GM19372 (cell line): ENCODE data around the gene NOC2L.

Experiments
- ATAC-seq: cut with Tn5 transposase; IDR thresholded peaks from one replicate; pipeline ENCODE4 v1.9.1; 2021; ENCODE audit warnings: mild to moderate bottlenecking, low read depth, moderate library complexity; ENCODE audit not compliant: unreplicated experiment

The NOC2L gene

DNA sequence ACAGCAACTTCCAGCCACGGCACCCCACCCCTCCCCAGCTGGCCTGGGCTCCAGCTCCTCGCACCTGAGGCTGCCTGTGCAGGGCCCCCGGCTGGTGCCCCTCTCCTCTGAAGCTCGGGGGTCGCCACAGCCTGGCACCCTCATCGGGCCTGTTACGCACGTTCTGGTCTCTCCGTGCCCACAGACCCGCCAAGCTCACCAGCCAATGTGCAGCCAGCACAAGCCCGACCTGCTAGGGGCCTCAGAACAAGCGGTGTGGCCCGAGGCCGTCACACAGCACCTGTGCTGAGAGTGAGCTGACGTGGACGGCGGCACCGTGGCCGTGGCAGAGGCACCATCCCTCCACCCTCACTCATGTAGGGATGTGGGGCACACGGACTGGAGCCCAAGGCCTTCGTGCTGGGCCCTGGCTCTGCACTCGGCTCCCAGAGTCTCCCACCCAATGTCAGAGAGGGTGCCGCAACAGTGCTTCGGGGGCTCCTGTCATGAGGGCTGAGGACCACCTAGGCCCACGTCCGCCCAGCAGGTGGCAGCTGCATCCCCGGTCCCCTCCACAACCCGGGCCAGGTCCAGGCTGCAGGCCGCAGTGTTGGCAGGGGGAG, 39.7 kb downstream of the NOC2L start:
- no peak for ATAC-seq

DNA sequence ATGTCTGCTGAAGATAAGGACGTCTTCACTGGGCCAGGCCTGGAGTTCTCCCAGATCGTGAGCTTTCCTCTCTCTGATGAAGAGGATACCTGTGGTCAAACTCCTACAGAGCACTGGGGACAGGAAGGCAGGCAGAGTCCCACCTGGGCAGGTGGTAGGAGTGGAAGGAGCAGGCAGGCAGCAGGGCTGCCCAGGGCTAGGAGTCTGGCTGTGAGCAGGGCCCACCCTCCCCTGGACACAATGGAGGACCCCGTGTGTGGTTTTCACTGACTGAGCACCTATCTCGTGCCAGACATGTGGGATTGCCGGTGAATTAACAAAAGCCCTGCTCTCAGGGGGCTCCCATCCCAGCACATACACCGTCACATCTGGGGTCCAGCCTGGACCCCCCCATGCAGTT, 40.2 kb downstream of the NOC2L start:
- no peak for ATAC-seq

DNA sequence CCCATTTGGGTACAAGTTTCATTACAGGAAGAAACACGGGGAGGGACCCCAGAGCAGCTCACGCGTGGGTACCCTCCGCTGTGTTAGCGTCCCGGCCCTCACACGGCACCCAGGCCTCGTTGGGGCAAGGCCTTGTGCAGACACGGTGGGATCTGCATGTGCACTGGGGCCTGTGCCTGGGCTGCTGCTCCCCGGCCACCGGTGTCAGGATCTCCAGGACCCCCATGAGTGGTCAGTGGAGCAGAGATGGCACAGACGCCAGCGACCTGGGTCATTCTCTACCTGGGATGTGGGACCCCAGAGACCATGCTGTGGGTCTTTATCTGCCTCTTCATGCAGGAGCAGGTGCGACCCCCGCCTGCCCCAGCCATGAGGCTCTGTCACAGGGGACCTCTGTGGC, 40.7 kb downstream of the NOC2L start:
- no peak for ATAC-seq

DNA sequence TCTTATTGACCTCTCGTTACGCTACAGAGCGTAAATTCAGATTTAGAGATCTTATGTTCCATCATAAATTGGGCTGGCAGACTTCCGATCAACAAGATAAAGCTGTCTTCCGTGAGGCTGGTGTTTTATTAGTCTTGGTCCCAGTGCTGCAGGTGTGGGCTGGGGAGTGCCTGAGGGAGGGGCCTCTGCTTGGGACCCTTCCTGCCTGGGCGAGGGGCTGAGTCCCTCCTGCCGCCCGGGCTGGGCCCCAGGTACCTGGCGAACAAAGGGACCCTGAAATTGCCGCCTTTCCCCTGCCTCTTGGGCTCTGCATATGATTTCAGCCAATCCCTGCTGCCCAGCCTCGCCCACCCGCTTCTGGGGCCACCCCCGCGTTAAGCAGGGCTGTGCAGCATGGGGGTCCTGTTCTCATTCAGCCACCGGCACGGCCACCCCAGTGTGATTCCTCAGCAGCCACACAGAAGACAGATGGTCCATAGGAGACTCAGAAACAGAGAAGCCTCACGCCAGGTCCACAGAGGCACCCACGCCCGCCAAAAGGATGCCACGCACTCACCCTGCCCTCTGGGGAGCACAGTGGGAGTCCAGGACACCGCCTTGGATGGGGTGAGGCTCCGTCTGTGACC, 41.5 kb downstream of the NOC2L start:
- ATAC-seq, result no peak

DNA sequence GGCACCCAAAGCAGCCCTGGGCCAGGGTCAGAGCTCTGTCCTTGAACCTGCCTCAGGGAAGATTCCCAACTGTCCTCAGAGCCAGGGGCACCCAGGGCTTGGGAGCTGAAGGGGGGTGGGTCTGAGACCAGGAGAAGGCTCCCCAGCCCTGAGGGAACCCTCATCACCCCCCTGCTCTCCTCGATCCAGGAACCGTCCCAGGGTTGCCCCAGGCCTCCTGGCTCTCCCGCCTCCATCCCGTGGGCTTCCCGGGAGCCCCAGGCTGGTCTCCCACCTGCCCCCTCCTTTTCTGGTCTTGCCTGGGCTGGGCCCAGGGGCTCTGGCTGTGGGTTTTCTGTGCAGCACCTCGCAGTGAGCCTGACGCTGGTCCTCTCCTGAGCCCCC, 42.0 kb downstream of the NOC2L start:
- no peak for ATAC-seq

DNA sequence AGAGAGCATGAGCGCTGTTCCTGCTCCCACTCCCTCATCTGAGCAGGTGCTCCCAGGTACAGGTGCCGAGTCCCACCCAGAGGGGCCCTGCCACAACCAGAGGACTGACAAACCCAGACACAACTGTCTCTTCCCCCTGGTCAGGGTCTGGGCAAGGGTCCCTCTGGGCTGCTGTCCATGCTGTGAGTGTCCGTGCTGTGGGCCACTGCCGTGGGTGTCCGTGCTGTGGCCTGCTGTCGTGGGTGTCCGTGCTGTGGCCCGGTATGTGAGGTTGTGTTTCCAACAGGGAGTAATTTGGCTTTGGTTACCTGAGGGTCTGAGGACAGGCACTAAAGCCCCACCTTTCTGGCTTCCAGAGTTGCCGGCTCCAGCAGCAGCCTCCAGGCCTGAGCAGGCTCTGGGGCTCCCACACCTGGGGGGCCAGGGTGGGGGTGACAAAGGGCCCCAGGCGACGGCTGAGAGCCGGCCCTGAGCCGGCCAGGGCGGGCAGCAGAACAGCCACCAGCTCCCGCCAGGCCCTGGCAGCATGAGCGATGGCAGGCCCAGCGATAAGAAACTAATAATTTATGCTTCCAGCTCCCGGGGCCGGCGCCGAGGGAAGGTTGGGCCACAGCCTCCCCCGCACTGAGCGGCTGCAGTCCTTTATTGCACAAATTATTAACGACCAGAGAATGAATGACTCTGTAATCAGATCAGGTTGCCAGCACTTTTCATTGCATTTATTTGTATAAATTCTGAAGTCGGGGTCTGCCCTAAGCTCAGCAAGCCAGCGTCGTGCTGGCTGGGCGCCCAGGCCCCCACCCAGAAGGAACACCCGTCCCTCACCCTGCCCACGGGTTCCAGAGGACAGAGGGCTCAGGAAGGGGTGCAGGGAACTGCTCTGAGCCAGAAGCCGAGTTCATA, 42.6 kb downstream of the NOC2L start:
- no peak for ATAC-seq

DNA sequence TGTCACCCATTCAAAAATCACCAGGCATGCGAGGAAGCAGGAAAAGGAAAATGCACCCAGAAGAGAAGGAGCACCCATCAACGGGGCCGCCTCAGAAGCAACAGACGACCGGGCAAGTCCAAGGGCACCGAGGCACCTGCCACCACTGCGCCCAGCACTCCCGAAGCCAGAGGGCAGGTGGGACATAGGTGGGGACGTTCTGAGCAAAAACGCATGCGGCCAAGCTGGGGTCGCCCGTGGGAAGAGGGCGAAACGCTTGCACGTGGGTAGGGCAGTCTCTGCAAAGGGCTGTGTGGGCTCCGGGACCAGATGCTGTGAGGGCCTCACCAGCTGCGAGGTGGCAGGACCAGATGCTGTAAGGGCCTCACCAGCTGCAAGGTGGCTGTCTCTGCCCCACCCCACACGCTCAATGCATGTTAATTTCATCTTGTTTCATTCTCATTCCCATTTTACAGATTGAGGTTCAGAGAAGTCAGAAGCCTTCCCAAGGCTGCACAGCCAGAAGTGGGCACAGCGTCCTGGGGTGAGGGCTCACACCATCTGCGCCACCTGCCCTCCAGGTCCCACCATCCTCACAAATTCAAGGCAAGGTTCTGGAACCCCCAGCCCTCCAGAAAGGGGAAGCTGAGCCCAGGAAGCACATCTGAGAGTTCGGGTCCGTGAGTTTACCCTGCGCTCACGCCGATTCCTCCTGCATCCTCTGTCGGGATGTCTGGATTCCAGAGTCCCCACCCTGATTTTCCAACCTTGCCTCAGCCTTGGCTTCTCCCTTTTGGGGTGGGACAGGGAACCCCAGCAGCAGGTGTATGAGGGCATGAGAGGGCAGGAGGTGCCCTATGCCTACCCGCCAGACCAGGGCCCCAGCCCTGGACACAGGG, 43.5 kb downstream of the NOC2L start:
- no peak for ATAC-seq

DNA sequence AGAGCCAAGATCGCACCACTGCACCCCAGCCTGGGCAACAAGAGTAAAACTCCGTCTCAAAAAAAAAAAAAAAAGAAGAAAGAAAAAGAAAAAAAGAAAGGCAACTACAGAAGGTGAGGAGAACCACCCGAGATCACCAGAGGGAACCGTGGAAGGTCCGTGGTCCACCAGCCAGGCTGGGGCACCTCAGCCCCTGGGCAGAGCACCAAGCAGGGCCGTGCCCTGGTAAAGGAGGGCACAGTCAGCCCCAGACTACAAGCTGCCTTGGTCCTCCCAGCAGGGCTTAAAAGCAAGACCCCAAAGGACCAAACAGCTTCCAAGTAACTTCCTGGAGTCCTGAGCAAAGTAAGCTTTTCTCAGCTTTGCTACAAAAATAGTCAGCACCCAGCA, 44.2 kb downstream of the NOC2L start:
- ATAC-seq, result no peak

DNA sequence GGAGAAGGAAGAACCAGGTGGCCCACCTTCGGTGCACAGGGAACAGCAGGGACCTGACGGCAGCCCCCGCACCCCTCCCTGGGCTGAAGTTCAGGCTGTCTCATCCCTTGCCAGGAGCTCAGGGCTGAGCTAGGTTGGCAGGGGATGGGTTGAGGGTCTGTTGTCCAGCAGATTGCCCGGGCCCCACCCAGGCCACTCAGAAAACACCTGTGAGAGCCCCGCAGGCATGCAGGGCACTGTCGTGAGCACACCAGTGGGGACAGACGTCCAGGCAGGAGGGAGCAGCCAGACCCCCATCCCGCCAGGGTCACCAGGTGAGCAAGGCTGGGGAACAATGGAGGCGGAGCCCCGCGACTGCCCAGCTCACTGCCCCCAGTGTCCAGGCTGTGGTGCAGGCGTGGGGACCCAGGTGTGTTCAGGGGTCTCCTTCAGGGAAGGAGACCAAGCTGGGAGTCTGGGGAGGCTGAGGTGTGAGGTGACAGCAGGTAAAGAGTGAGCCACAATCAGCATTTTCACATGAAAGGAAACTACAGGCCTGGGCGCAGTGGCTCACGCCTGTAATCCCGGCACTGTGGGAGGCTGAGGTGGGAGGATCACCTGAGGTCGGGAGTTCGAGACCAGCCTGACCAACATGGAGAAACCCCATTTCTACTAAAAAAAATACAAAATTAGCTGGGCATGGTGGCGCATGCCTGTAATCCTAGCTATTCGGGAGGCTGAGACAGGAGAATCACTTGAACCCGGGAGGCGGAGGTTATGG, 44.7 kb downstream of the NOC2L start:
- no peak for ATAC-seq

DNA sequence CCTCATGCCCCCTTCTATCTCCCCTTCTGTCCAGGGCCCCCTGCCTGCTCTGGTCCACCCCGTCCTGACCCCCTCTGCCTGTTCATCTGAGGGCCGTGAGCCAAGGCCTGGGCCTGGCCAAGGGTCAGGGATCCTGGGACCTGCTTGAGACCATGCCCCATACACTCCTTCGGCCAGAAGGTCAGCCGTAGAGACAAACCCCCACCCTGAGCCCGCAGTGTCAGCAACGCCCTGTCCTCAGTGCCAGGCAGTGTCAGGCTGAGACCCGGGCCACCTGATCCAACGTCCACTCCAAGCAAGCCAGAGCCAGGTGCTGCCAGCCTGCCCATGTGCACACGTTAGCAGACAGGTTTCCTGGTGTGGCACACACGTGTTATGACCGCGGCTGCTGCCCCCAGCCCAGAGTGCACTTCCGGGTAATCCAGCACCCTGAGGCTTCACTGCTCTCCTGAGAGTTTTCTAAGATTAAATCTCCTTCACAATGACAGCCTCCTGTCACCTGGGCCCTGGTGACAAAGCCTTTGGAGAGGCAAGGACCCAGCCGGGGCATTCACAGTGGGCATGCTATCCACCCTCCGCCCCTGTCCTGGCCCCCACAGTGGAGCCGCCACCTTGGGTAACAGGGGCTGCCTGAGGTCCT, 45.4 kb downstream of the NOC2L start:
- ATAC-seq, result no peak

DNA sequence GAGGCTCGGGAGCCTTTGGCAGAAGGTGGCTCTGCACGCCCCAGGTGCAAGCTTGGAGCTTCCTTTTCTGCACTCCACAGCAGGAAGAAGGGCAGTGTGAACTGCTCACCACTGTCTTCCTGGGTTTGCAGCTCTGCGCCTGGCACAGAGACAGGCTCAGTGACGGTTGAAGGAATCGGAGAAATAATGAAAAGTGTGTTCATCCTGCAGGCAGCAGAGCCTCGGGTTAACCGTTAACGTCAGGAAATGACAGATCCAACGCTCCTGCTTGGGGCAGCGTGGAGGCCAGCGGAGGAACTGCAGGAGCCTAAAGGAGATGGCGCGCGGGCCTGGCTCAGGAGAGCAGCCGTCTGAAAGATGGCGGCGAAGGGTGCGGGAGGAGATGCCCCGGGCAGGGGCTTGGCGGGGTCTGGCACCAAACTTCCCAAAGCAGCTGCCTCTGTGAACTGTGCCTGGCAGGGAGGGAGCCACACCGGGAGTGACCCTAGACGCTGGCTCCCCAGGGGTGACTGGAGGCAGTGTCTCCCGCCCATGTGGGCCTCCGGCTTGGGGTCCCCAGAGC, 46.2 kb downstream of the NOC2L start:
- ATAC-seq, result no peak

DNA sequence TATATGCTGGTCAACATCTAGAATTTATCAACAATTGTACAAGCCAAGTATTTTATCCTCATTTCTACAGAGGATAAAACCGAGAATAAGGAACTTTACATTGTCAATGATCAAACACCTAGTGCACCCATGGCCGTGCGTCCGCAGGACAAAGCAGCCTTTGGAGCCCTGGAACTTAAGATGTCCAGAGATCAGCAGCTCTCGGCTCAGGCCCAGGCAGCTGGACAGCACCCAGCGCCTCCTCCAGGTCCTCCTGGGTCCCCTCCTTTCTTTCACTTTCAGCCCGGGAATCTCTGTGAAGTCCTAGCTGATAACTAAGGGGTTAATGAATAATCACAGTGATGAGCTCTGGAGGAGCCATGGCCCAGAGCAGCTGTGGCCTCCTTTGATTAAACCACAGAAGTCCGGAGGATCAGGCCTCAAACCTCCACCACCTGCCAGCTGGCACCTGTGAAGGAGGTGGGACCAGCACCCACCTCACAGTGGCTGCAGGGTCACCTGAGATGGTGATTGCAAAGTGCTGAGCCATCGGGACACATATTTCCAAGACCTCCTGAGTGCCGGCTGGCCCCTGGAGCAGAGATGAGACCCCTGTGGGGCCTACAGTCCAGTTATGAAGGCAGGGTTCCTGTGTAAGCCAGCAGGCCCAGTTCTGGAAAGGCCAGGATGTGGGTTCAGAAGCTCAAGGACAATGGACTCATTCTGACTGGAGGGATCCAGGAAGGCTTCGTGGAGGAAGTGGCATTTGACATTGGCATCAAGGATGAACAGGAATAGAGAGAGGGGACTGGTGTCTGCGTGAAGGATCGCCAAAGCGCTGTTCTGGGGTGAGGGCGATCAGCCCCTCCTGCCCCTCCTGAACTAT, 46.9 kb downstream of the NOC2L start:
- no peak for ATAC-seq

DNA sequence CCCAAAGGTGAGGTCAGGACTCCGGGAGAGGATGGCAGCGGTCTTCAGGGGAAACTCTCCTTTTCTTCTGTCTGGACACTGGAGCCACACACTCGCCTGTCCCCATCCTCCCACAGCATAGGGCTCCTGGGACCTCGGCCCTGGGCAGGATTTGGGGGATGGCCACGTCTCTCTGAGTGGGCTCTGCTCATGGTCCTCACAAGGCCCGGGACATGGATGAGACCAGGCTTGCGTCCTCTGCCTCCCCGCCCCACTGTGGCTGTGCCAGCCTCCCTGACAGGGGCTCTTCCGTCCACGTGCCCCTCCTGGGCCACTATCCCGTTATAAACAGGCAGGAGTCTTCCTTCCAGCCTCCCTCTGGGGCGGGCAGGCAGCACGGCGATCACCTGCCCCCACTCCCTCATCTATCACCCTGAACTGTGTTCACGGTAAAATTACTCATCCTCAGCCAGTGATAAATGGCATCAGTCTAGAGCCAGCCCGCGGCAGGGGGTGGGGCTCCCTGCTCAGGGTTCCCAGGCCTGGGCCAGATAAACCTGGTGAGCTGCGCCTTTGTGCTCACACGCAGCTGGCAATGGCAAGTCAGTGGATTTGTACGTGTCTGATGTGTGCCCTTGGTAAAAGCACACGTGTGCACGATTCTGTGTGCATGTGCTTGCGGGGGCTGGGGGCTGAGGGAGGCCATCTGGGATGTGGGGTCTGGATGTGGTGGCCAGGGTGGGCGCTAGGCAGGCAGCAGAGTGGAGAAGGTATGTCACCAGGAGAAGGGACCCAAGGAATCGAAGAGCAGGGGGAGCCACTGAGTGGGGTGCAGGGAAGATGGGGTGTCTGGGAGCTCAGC, 48.0 kb downstream of the NOC2L start:
- ATAC-seq, result no peak

DNA sequence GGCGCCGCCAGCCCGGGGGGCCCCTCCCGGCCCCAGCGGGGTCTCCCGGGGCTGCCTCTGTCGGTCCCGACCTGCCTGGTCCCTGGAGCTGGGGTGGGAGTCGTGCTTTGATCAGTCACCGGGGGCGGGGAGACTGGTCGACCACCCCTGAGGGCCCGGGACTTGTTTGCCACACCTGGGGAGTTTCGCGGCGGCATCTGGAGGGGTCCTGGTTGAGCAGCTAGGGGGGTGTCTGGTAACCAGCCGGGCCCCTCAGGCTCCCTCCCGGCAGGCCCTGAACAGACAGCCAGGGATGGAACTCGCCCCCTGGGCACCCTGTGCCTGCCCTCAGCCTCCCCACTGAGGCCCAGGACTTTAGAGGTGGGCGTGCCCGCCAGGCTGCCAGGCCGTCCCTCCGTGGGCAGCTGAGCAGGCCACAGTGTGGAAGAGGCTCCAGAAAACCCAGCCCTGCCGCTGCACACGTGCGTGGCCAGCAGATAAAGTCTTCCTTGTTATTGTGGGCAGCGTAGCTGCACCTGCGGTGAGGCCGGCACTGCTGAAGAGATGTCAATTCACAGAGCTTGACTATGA, 48.7 kb downstream of the NOC2L start:
- no peak for ATAC-seq

DNA sequence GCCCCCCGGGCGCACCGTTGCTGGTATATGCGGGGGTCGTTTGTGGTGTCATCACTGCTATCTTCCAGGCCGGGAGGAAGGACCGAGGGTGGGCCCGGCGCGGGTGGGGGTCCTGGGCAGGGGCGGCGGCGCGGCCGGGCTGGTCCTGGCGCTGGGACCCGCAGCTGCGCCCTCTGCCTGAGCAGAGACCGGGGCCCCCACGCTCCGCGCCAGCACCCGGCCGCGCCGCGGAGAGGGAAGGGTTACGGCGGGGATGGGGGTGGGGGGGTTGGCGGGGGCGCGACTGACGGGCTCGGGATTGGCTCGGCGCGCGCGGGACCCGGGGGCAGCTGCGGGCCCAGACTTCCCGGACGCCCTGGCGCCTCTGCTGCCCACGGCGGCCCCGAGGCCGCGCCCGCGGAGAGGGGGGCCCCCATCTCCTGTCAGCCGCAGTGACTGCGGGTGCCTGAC, 49.2 kb downstream of the NOC2L start:
- ATAC-seq, result no peak

DNA sequence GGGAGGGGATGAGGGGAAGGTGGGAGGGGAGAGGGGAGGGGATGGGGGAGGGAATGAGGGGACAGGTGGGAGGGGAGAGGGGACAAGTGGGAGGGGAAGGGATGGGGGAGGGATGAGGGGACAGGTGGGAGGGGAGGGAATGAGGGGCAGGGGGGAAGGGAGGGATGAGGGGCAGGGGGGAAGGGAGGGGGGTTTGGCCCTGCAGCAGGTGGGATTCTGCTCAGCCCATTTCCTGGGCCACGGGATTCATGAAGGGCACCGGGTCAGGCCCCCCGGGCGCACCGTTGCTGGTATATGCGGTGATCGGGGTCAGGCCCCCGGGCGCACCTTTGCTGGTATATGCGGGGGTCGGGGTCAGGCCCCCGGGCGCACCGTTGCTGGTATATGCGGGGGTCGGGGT, 50.4 kb downstream of the NOC2L start:
- no peak for ATAC-seq
